Measurements from ENCODE around the gene PAK5. TPM values are rescaled to one million over a fixed set of nuclear protein-coding genes. Genes with fewer than 3 reads are reported as not detected.

PAK5 gene
- total RNA-seq, 1 donor from 2014 or later: 1.6 TPM

DNA sequence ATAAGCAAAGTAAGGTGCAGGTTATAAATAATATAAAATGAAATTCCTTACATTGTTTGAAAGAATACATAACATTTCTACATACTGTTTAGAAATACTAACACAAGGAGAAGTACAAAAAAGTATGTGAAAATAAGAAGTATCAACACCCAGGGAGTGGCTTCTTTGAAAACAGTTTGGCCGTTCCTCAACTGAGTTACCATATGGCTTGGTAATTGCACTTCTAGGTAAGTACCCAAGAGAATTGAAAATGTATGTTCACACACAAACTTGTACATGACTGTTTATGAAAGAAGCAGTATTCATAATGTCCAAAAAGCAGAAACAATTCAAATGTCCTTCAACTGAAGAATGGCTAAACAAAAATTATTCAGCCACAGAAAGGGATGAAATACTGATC, 30.7 kb downstream of the PAK5 start:
- Mint-ChIP-seq H3K4me3 (no peak overlapping the region), H3K27me3 (ENCODE audit: insufficient read depth, low read depth) (peaks cover 3% of the 10 kb centered on the region), H3K9me3 (no peaks in the 10 kb centered on the region), H3K27ac (no peak overlapping the region), H3K36me3 (no peaks in the 10 kb centered on the region), H3K4me1 (no peaks in the 10 kb centered on the region)
- Histone ChIP-seq H3K9me3 (ENCODE audit: low read depth) (no peaks in the 10 kb centered on the region), H3K36me3 (no peaks in the 10 kb centered on the region), H3K4me2 (no peak overlapping the region), H2AFZ (replicated peaks) (no peak overlapping the region), H4K20me1 (ENCODE audit: low read depth) (no peaks in the 10 kb centered on the region), H3K4me3 (no peak overlapping the region), H3K4me1 (no peaks in the 10 kb centered on the region), H3K9ac (no peak overlapping the region), H3K27ac (no peak overlapping the region), H3K27me3 (no peaks in the 10 kb centered on the region), H3F3A (ENCODE audit: low read depth) (no peaks in the 10 kb centered on the region), H3K79me2 (ENCODE audit: low read depth) (no peaks in the 10 kb centered on the region)
- DNase-seq (ENCODE audit: low spot score): no peak
- TF ChIP-seq, protein P1, sequence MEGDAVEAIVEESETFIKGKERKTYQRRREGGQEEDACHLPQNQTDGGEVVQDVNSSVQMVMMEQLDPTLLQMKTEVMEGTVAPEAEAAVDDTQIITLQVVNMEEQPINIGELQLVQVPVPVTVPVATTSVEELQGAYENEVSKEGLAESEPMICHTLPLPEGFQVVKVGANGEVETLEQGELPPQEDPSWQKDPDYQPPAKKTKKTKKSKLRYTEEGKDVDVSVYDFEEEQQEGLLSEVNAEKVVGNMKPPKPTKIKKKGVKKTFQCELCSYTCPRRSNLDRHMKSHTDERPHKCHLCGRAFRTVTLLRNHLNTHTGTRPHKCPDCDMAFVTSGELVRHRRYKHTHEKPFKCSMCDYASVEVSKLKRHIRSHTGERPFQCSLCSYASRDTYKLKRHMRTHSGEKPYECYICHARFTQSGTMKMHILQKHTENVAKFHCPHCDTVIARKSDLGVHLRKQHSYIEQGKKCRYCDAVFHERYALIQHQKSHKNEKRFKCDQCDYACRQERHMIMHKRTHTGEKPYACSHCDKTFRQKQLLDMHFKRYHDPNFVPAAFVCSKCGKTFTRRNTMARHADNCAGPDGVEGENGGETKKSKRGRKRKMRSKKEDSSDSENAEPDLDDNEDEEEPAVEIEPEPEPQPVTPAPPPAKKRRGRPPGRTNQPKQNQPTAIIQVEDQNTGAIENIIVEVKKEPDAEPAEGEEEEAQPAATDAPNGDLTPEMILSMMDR (IDR thresholded peaks at IDR 0.05): no peak
- TF ChIP-seq EZH2 (IDR thresholded peaks at IDR 0.05): no peak
- no peak for TF ChIP-seq EZH2phosphoT487 (IDR thresholded peaks at IDR 0.05)

GRCh38 chr20:9807136-9807535, 31.7 kb downstream of the PAK5 start:
- no peaks in the 10 kb centered on the region for H3K4me1 ChIP-seq
- H3K27me3 Mint-ChIP-seq (ENCODE audit: insufficient read depth, low read depth): peaks cover 3% of the 10 kb centered on the region
- no peak overlapping the region for H3K4me2 ChIP-seq
- no peaks in the 10 kb centered on the region for H3K27me3 ChIP-seq
- no peak overlapping the region for H3K4me3 Mint-ChIP-seq
- H3K36me3 ChIP-seq: no peaks in the 10 kb centered on the region
- no peaks in the 10 kb centered on the region for H3K4me1 Mint-ChIP-seq
- no peak for TF ChIP-seq EZH2 (IDR thresholded peaks at IDR 0.05)
- TF ChIP-seq, protein P1 (IDR thresholded peaks at IDR 0.05): no peak
- no peak for TF ChIP-seq EZH2phosphoT487 (IDR thresholded peaks at IDR 0.05)
- H3K27ac ChIP-seq: no peak overlapping the region
- no peak overlapping the region for H3K4me3 ChIP-seq
- H3K79me2 ChIP-seq (ENCODE audit: low read depth): no peaks in the 10 kb centered on the region
- no peaks in the 10 kb centered on the region for H3F3A ChIP-seq (ENCODE audit: low read depth)
- no peak overlapping the region for H3K27ac Mint-ChIP-seq
- H3K36me3 Mint-ChIP-seq: no peaks in the 10 kb centered on the region
- H3K9me3 Mint-ChIP-seq: no peaks in the 10 kb centered on the region
- no peaks in the 10 kb centered on the region for H3K9me3 ChIP-seq (ENCODE audit: low read depth)
- H4K20me1 ChIP-seq (ENCODE audit: low read depth): no peaks in the 10 kb centered on the region
- H2AFZ ChIP-seq (replicated peaks): no peak overlapping the region
- DNase-seq (ENCODE audit: low spot score): no peak
- no peak overlapping the region for H3K9ac ChIP-seq

- Histone ChIP-seq H3K36me3 (no peaks in the 10 kb centered on the region), H3K4me3 (no peak overlapping the region), H3K27me3 (no peaks in the 10 kb centered on the region), H2AFZ (replicated peaks) (no peak overlapping the region), H4K20me1 (ENCODE audit: low read depth) (no peaks in the 10 kb centered on the region), H3K4me2 (no peak overlapping the region), H3K79me2 (ENCODE audit: low read depth) (no peaks in the 10 kb centered on the region), H3K4me1 (no peaks in the 10 kb centered on the region), H3K9ac (no peak overlapping the region), H3K27ac (no peak overlapping the region), H3F3A (ENCODE audit: low read depth) (no peaks in the 10 kb centered on the region), H3K9me3 (ENCODE audit: low read depth) (no peaks in the 10 kb centered on the region)
- H3K36me3 Mint-ChIP-seq: no peaks in the 10 kb centered on the region
- H3K9me3 Mint-ChIP-seq: no peaks in the 10 kb centered on the region
- DNase-seq (ENCODE audit: low spot score): no peak
- H3K27ac Mint-ChIP-seq: no peak overlapping the region
- TF ChIP-seq, protein P1 (IDR thresholded peaks at IDR 0.05): no peak
- TF ChIP-seq EZH2 (IDR thresholded peaks at IDR 0.05) (no peak), EZH2phosphoT487 (IDR thresholded peaks at IDR 0.05) (no peak)
- H3K4me1 Mint-ChIP-seq: no peaks in the 10 kb centered on the region
- H3K27me3 Mint-ChIP-seq (ENCODE audit: insufficient read depth, low read depth): peaks cover 3% of the 10 kb centered on the region
- H3K4me3 Mint-ChIP-seq: no peak overlapping the region
Measured at GRCh38 chr20:9800421-9800820, 38.5 kb downstream of the PAK5 start.
